Naive thymus-derived CD4-positive, alpha-beta T cell (primary cell): ENCODE results near the gene TSPAN32. TPM values are rescaled to one million over a fixed set of nuclear protein-coding genes. Genes with fewer than 3 reads are reported as not detected.
"Not testable (repeated sequence)": the region's sequence is repeated elsewhere in the genome, so short reads cannot be mapped to it uniquely, and the experiment has no call there.

ENCODE experiments used
- ATAC-seq: fragments of 150-1000 bp; cut with Tn5 transposase; 2 replicates; pipeline ENCODE4 v1.10.0; 2021; ENCODE audit warnings: mild to moderate bottlenecking, moderate library complexity
- CTCF ChIA-PET: fragments of 350-600 bp; sonication (Branson Sonifier 250); formaldehyde crosslinking; loops from one replicate; lab custom pipeline; 2021; ENCODE audit warnings: antibody characterized with exemption; lab: Charles Lee
- POLR2A ChIA-PET: fragments of 350-600 bp; sonication (Branson Sonifier 250); formaldehyde crosslinking; loops from one replicate; lab custom pipeline; 2021; ENCODE audit warnings: antibody characterized with exemption, inconsistent platforms; lab: Charles Lee
- DNase-seq, 9 donors: peaks; one replicate each; pipeline versions ENCODE4 v3.0.0 to v3.0.0-alpha.2; 2020 to 2022; ENCODE audit warnings: mixed read lengths in 1 of 9
- H3K27ac ChIP-seq: one replicate; pipeline ENCODE4 v1.7.0; 2013; ENCODE audit warnings: mild to moderate bottlenecking, low read depth, low read length, moderate library complexity
- H3K27me3 ChIP-seq, 2 donors: one replicate each; pipeline ENCODE4 v1.7.0; 2013; ENCODE audit warnings: low read length in 2 of 2, mild to moderate bottlenecking in 2 of 2, moderate library complexity in 2 of 2; ENCODE audit not compliant: control insufficient read depth in 2 of 2, insufficient read depth in 2 of 2
- H3K36me3 ChIP-seq, 3 experiments: 1 replicate in 2 of 3; 2 replicates in 1 of 3; pipeline ENCODE4 v1.7.0; 2013; ENCODE audit warnings: low read length in 3 of 3, mild to moderate bottlenecking in 3 of 3, moderate library complexity in 1 of 3; ENCODE audit not compliant: insufficient read depth in 3 of 3, control insufficient read depth in 2 of 3
- H3K4me1 ChIP-seq, 2 donors: one replicate each; pipeline ENCODE4 v1.7.0; 2013; ENCODE audit warnings: low read length in 2 of 2, mild to moderate bottlenecking in 2 of 2, moderate library complexity in 1 of 2; ENCODE audit not compliant: control insufficient read depth in 2 of 2, insufficient read depth in 2 of 2
- H3K4me3 ChIP-seq: 2 replicates; pipeline ENCODE4 v1.7.0; 2013; ENCODE audit warnings: mild to moderate bottlenecking, low read length
- H3K9me3 ChIP-seq, 3 experiments: 1 replicate in 2 of 3; 2 replicates in 1 of 3; pipeline ENCODE4 v1.7.0; 2013; ENCODE audit warnings: low read length in 3 of 3; ENCODE audit not compliant: control insufficient read depth in 2 of 3
- H3K27ac Mint-ChIP-seq, 9 donors: one replicate each; pipeline ENCODE4 v1.8.0; 2020 to 2022; ENCODE audit warnings: mixed read lengths in 9 of 9, mild to moderate bottlenecking in 8 of 9, moderate library complexity in 5 of 9, inconsistent platforms in 2 of 9
- H3K27me3 Mint-ChIP-seq, 5 donors: one replicate each; pipeline ENCODE4 v1.8.0; 2021 to 2022; ENCODE audit warnings: mixed read lengths in 5 of 5, mild to moderate bottlenecking in 1 of 5
- H3K36me3 Mint-ChIP-seq, 5 donors: one replicate each; pipeline ENCODE4 v1.8.0; 2020 to 2022; ENCODE audit warnings: mixed read lengths in 5 of 5, mild to moderate bottlenecking in 3 of 5, inconsistent platforms in 1 of 5
- H3K4me1 Mint-ChIP-seq, 7 donors: one replicate each; pipeline ENCODE4 v1.8.0; 2020 to 2022; ENCODE audit warnings: mixed read lengths in 7 of 7, mild to moderate bottlenecking in 3 of 7, inconsistent platforms in 1 of 7
- H3K4me3 Mint-ChIP-seq, 10 donors: one replicate each; pipeline ENCODE4 v1.8.0; 2020 to 2022; ENCODE audit warnings: mild to moderate bottlenecking in 10 of 10, mixed read lengths in 10 of 10, moderate library complexity in 6 of 10, inconsistent platforms in 2 of 10
- H3K9me3 Mint-ChIP-seq, 11 donors: one replicate each; pipeline ENCODE4 v1.8.0; 2020 to 2022; ENCODE audit warnings: mixed read lengths in 11 of 11, mild to moderate bottlenecking in 4 of 11, inconsistent platforms in 1 of 11, moderate library complexity in 1 of 11
- intact Hi-C, 2 donors: fragments of 100-400 bp; cut with micrococcal nuclease; formaldehyde crosslinking; loops; one replicate each; pipeline ENCODE4 v1.15.1; 2023
- polyA plus RNA-seq, 2 donors: library from polyadenylated mRNA; unstranded; fragments of 300-500 nt; fragmentation: Illumina TruSeq; gene quantifications; one replicate each; pipeline ENCODE4 v1.2.3, GENCODE V29; 2021
- total RNA-seq, 6 experiments: library from RNA in 5 of 6; stranded (reverse) in 5 of 6; gene quantifications; 1 replicate in 5 of 6; 2 replicates in 1 of 6; pipeline ENCODE4 v1.2.3 and lab custom pipeline; 2021 to 2026

TSPAN32 gene
- total and polyA plus RNA-seq, 7 experiments from 2014 or later, result 15.7 to 116 (median 63.9) TPM

DNA sequence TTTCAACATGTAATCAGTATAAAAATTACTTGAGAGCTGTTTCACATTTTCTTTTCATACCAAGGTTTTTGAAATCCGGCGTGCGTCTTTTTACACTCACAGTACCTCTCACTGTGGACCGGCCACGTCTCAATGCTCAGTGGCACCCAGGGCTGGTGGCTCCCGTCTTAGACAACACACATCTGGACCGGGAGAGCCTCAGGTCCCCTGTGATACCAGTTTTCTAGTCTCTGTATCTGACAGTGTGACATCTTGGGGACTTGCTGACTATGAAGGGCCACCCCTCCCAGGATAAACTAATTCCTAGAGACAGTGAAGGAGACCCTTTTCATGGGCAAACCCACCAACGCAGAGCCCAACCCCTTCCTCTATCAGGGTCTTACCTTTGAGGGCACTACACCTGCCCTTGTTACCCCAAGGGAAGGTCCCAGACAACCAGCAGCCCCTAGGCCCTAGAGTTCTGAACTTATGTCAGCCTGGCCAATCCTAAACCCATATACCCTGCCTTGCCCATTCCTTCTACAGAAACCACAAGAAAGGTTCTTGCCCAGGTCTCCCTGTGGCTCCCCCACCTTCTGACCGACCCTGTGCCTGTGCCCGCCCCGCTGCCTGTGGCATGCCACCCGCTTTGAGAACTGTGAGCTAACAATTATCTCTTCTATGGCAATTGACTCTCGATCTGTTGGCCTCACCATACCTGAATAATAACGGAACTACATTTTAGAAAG lies 25.4 kb upstream of the TSPAN32 start:
- no peak overlapping the region for H3K27ac ChIP-seq
- H3K36me3 ChIP-seq, result no peaks in the 10 kb centered on the region
- CTCF ChIA-PET, result no interaction called here
- no peaks in the 10 kb centered on the region for H3K4me1 ChIP-seq
- Mint-ChIP-seq H3K27ac (no peak overlapping the region), H3K4me3 (no peak overlapping the region), H3K9me3 (peaks cover 4 to 41% (median 18%) of the 10 kb centered on the region in 11 donors), H3K4me1 (peaks cover 0 to 5% (median 0%) of the 10 kb centered on the region in 7 donors), H3K27me3 (peaks cover 0 to 51% (median 12%) of the 10 kb centered on the region in 5 donors), H3K36me3 (peaks cover 2 to 20% (median 12%) of the 10 kb centered on the region in 5 donors)
- H3K27me3 ChIP-seq, result no peaks in the 10 kb centered on the region
- peak in 1 of 9 donors; percentile 17 for DNase-seq
- peaks cover 0 to 7% (median 6%) of the 10 kb centered on the region in 3 experiments for H3K9me3 ChIP-seq
- intact Hi-C loops, result no loop called here
- POLR2A ChIA-PET, result no interaction called here
- H3K4me3 ChIP-seq, result no peak overlapping the region
- ATAC-seq, result no peak

DNA sequence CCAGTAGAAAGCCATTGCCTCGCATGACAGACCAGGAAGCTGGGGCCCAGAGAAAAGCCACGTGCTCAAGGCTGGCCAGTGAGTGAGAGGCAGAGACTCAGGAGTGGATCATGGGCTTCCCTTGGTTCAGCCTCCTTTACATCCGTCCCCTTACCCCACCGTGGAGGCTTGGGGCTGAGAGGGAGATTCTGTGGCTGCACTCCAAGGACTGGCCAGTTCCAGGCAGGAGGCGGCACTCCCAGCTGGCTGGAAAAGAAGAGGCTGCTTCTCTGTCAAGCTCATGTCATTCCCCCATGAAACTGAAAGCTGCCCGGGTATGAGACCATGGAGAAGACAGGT lies 24.8 kb upstream of the TSPAN32 start:
- H3K36me3 ChIP-seq, result no peaks in the 10 kb centered on the region
- peaks cover 4 to 45% (median 20%) of the 10 kb centered on the region in 11 donors for H3K9me3 Mint-ChIP-seq

DNA sequence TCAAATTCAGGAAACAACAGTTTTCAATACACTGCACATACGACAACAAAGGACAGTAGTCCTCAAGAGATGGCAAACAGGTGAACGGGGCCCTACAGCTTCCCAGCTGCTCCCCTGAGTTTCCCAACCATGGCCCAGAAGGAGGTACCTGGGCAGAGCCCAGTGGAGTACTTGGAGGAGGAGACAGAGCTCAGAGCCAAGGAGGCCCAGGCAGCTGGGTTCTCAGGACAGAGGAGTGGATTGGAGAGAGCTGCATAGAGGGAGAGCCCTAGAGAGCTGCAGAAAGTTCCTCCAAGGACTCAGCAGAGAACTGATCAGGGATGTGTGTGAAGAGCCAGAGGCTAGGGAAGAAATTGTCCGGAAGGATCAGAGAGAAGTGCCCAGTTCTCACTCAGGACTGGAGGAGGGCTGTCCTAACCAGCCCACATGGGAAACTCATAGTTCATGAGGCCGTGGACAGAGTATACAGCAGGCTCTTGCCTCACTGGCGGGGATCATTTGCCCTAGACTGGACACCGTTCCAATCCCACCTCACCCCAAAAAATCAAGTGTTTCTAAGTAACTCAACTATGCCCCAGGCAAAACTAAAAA lies 23.8 kb upstream of the TSPAN32 start:
- Histone ChIP-seq H3K27ac (no peak overlapping the region), H3K4me3 (no peak overlapping the region), H3K4me1 (no peaks in the 10 kb centered on the region), H3K9me3 (peaks cover 0 to 7% (median 6%) of the 10 kb centered on the region in 3 experiments), H3K27me3 (no peaks in the 10 kb centered on the region), H3K36me3 (no peaks in the 10 kb centered on the region)
- peaks cover 2 to 23% (median 12%) of the 10 kb centered on the region in 5 donors for H3K36me3 Mint-ChIP-seq
- ChIA-PET POLR2A (no interaction called here), CTCF (no interaction called here)
- intact Hi-C loops, result no loop called here
- DNase-seq (peak in 1 of 9 donors; percentile 14), ATAC-seq (no peak)
- H3K4me1 Mint-ChIP-seq, result peaks cover 0 to 5% (median 0%) of the 10 kb centered on the region in 7 donors
- peaks cover 4 to 55% (median 23%) of the 10 kb centered on the region in 11 donors for H3K9me3 Mint-ChIP-seq
- H3K27ac Mint-ChIP-seq, result peak overlapping the region in 1 of 9 donors; percentile 20
- H3K27me3 Mint-ChIP-seq, result peaks cover 0 to 44% (median 7%) of the 10 kb centered on the region in 5 donors
- no peak overlapping the region for H3K4me3 Mint-ChIP-seq

More for the DNA sequence above, 24.8 kb upstream of the TSPAN32 start:
- ChIA-PET CTCF (no interaction called here), POLR2A (no interaction called here)
- ATAC-seq, result no peak
- intact Hi-C loops, result no loop called here
- H3K27ac ChIP-seq, result no peak overlapping the region
- H3K27me3 Mint-ChIP-seq, result peaks cover 0 to 50% (median 12%) of the 10 kb centered on the region in 5 donors
- H3K4me3 Mint-ChIP-seq, result no peak overlapping the region
- H3K27ac Mint-ChIP-seq, result no peak overlapping the region
- H3K4me1 ChIP-seq, result no peaks in the 10 kb centered on the region
- peaks cover 0 to 5% (median 0%) of the 10 kb centered on the region in 7 donors for H3K4me1 Mint-ChIP-seq
- peak in 1 of 9 donors; percentile 15 for DNase-seq
- H3K4me3 ChIP-seq, result no peak overlapping the region
- peaks cover 2 to 20% (median 12%) of the 10 kb centered on the region in 5 donors for H3K36me3 Mint-ChIP-seq
- no peaks in the 10 kb centered on the region for H3K27me3 ChIP-seq
- peaks cover 0 to 7% (median 6%) of the 10 kb centered on the region in 3 experiments for H3K9me3 ChIP-seq

DNA sequence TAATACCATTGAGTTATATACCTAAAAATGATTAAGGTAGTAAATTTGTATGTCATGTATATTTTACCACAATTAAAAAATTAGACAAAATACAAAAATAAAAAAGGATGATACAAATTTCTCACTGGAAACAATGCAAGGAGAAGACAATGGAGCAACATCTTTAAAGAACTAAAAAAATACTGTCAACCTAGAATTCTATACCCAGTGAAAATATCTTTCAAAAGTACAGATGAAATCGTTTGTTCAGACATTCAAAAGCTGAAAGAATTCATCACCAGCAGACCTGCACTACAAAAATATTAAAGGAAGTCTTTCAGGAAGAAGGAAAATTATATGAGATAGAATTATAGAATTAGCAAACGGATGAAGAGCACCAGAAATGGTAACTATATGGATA lies 21.6 kb upstream of the TSPAN32 start:
- Mint-ChIP-seq H3K27me3 (peaks cover 0 to 50% (median 7%) of the 10 kb centered on the region in 5 donors), H3K4me3 (no peak overlapping the region), H3K27ac (no peak overlapping the region), H3K9me3 (peaks cover 4 to 61% (median 26%) of the 10 kb centered on the region in 11 donors), H3K36me3 (peaks cover 2 to 32% (median 14%) of the 10 kb centered on the region in 5 donors), H3K4me1 (peaks cover 0 to 8% (median 0%) of the 10 kb centered on the region in 7 donors)
- Histone ChIP-seq H3K9me3 (peaks cover 0 to 7% (median 6%) of the 10 kb centered on the region in 3 experiments), H3K27ac (no peak overlapping the region), H3K27me3 (no peaks in the 10 kb centered on the region), H3K4me3 (no peak overlapping the region), H3K4me1 (no peaks in the 10 kb centered on the region), H3K36me3 (no peaks in the 10 kb centered on the region)
- CTCF ChIA-PET, result no interaction called here
- intact Hi-C loops, result no loop called here
- ATAC-seq (no peak), DNase-seq (no peak)
- POLR2A ChIA-PET, result no interaction called here

DNA sequence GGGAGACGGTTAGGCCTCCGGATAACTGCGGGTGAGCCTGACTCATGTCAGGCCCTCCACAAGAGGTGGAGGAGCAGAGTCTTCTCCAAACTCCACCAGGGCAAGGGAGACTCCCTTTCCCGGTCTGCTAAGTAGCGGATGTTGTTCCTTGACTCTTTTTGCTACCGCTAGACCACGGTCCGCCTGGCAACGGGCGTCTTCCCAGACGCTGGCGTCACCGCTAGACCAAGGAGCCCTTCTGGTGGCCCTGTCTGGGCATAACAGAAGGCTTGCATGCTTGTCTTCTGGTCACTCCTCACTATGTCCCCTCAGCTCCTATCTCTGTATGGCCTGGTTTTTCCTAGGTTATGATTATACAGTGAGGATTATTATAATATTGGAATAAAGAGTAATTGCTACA lies 15.5 kb upstream of the TSPAN32 start:
- H3K4me3 Mint-ChIP-seq, H3K27ac ChIP-seq, H3K9me3 ChIP-seq, DNase-seq, H3K27ac Mint-ChIP-seq, H3K4me3 ChIP-seq, POLR2A ChIA-PET, H3K27me3 ChIP-seq, intact Hi-C loops, H3K36me3 ChIP-seq, H3K4me1 ChIP-seq, ATAC-seq, CTCF ChIA-PET: not testable (repeated sequence)
- peaks cover 0 to 44% (median 0%) of the 10 kb centered on the region in 5 donors for H3K27me3 Mint-ChIP-seq
- H3K4me1 Mint-ChIP-seq, result peaks cover 10 to 38% (median 28%) of the 10 kb centered on the region in 7 donors
- peaks cover 0 to 26% (median 11%) of the 10 kb centered on the region in 5 donors for H3K36me3 Mint-ChIP-seq
- H3K9me3 Mint-ChIP-seq, result peaks cover 0 to 21% (median 6%) of the 10 kb centered on the region in 11 donors

DNA sequence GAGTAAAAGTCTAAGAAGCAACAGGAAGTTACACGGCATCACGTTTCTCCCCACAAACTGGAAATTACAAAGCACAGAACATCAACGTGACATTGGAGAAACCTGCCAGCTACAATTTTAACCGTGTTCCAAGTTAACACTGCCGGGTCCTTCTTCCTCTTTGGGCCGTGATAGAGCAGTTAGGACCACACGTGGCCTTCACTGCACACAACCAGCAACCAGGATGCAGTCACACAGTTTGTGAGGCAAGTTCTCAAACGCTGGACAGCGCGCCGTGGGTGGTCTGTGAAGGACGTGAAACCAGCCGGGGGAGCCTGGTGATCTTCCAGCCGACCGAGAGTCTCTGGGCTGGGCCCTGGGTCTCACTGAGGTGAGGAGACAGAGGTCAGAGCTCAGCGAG lies 14.7 kb upstream of the TSPAN32 start:
- H3K9me3 ChIP-seq, result no peaks in the 10 kb centered on the region
- H3K36me3 ChIP-seq, result no peaks in the 10 kb centered on the region
- peak overlapping the region in 5 of 9 donors; percentile 31 to 82 (median 63) for H3K27ac Mint-ChIP-seq
- no peaks in the 10 kb centered on the region for H3K4me1 ChIP-seq
- peak overlapping the region in 3 of 10 donors; percentile 10 to 51 (median 15) for H3K4me3 Mint-ChIP-seq
- no peak overlapping the region for H3K27ac ChIP-seq
- no peak for ATAC-seq
- intact Hi-C loops, result no loop called here
- ChIA-PET CTCF (no interaction called here), POLR2A (no interaction called here)
- H3K4me1 Mint-ChIP-seq, result peaks cover 10 to 38% (median 28%) of the 10 kb centered on the region in 7 donors
- no peaks in the 10 kb centered on the region for H3K27me3 ChIP-seq
- no peak overlapping the region for H3K4me3 ChIP-seq
- peaks cover 0 to 26% (median 11%) of the 10 kb centered on the region in 5 donors for H3K36me3 Mint-ChIP-seq
- DNase-seq, result no peak
- H3K9me3 Mint-ChIP-seq, result peaks cover 0 to 14% (median 4%) of the 10 kb centered on the region in 11 donors
- peaks cover 0 to 39% (median 0%) of the 10 kb centered on the region in 5 donors for H3K27me3 Mint-ChIP-seq
